GM12872 (cell line): ENCODE results near the gene PALLD.

ENCODE experiments used
- CTCF ChIP-seq: IDR thresholded peaks from 3 replicates; pipeline ENCODE4 v1.5.1; 2011; ENCODE audit warnings: low read depth, mild to moderate bottlenecking, low read length, moderate library complexity; ENCODE audit not compliant: insufficient read depth

PALLD gene

GRCh38 chr4:168717847-168718246 is 221.0 kb downstream of the PALLD start:
- TF ChIP-seq CTCF: no peak

- no peak for TF ChIP-seq CTCF
Measured at GRCh38 chr4:168719725-168720124, 222.9 kb downstream of the PALLD start.

DNA sequence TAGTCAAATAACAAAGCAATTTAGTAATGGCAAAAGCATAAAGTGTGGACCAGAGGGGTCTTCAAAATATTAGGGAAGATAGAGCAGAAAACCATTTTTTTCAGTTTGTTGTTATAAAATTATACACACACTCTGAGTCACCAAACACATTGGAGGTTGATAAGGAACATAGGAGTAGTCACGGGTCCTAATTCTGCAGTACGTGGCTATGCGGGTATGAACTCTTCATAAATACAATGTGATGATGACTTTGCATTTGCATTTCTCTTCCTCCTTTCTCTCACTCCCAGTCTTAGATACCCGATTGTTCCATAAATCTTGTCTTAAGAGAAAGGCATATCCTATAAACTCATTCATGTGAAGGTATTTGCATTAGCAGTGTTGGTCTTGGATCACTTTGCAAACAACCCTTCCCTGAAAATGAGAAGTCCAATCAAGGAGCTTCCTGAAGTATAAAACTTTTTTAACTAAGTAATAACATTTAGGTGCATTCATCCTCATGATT is 223.6 kb downstream of the PALLD start:
- TF ChIP-seq CTCF: no peak

- TF ChIP-seq CTCF: no peak
Measured at GRCh38 chr4:168722391-168722790, 225.5 kb downstream of the PALLD start.

- TF ChIP-seq CTCF: no peak
Measured at GRCh38 chr4:168723020-168723419, 226.2 kb downstream of the PALLD start.

DNA sequence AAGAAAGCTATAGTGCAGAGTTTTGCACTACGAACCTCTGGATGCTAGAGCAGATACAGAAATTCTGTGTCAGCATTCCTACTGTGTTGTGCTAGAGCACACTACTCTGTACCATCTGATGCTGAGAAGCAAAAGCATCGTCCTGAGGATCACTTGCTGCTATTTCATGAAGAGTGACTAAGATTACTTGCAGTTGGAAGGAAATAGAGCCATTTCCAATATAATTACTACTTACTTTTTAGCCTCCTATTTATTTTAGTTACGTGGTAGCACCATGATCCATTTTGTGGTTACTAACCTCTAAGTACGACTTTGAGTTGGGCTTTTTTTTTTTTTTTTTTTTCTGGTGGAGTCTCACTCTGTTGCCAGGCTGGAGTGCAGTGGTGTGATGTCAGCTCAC is 226.7 kb downstream of the PALLD start:
- TF ChIP-seq CTCF: no peak

- TF ChIP-seq CTCF: no peak
Measured at GRCh38 chr4:168724243-168724642, 227.4 kb downstream of the PALLD start.

- TF ChIP-seq CTCF: no peak
Measured at GRCh38 chr4:168724686-168725411, 228.0 kb downstream of the PALLD start.
